ENCODE results near the gene LRRC63. TPM values are rescaled to one million over a fixed set of nuclear protein-coding genes. Genes with fewer than 3 reads are reported as not detected.

Gene LRRC63
- total and polyA plus RNA-seq, 9 of the 15 experiments (the other 6 are each of a cell fraction or from before 2014, with no cell fraction given) = 0.07 to 0.41 (median 0.24) TPM; not detected in 1

- TF ChIP-seq TRIM24 (IDR thresholded peaks at IDR 0.05) = peak in 1 of 2 experiments; percentile 12; a peak in 1 of 4 replicates
- TF ChIP-seq NFE2L1 (tag; IDR thresholded peaks at IDR 0.05; ENCODE audit: borderline replicate concordance, low read depth) = peak; percentile 65; the same call in 1 of the 2 replicates
- TF ChIP-seq POLR2H (tag; IDR thresholded peaks at IDR 0.05; ENCODE audit: low read depth) = peak; percentile 46; the same call in 1 of the 2 replicates
- 0 out of 2 replicates have a peak, but pooled peaks have one; percentile 14 for TF ChIP-seq DMBX1 (CRISPR knock-in tag; IDR thresholded peaks at IDR 0.05; ENCODE audit: borderline replicate concordance)
- peak; percentile 48 for TF ChIP-seq FOSL1 (tag; conservative IDR thresholded peaks at IDR 0.05)
- peak; percentile 71; the same call in 1 of the 2 replicates for TF ChIP-seq C11orf30 (IDR thresholded peaks at IDR 0.05; ENCODE audit: low read depth)
- TF ChIP-seq HES1 (IDR thresholded peaks at IDR 0.05; ENCODE audit: low read depth) = no peak
- no peak for TF ChIP-seq POLR2B (IDR thresholded peaks at IDR 0.05; ENCODE audit: low read depth, partially characterized antibody)
- TF ChIP-seq SMAD4 (CRISPR knock-in tag; conservative IDR thresholded peaks at IDR 0.05) = 0 out of 2 replicates have a peak, but pooled peaks have one; percentile 12
- peak; percentile 10; the same call in 1 of the 2 replicates for TF ChIP-seq JUND (IDR thresholded peaks at IDR 0.05; ENCODE audit: borderline replicate concordance, low read depth, low read length)
- TF ChIP-seq JUND (tag; IDR thresholded peaks at IDR 0.05; ENCODE audit: borderline replicate concordance, low read depth, low read length) = no peak
- no peak for TF ChIP-seq CEBPG (CRISPR knock-in tag; IDR thresholded peaks at IDR 0.05)
- peak; percentile 66 to 92 for TF ChIP-seq CEBPG (tag; conservative IDR thresholded peaks at IDR 0.05 in 1 of 2, IDR thresholded peaks at IDR 0.05 in 1 of 2)
- TF ChIP-seq, protein P1, sequence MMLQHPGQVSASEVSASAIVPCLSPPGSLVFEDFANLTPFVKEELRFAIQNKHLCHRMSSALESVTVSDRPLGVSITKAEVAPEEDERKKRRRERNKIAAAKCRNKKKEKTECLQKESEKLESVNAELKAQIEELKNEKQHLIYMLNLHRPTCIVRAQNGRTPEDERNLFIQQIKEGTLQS (IDR thresholded peaks at IDR 0.05) = peak; percentile 67; the same call in 1 of the 2 replicates
- TF ChIP-seq, protein P1 (CRISPR knock-in tag; conservative IDR thresholded peaks at IDR 0.05) = no peak
- peak; percentile 7; the same call in 1 of the 2 replicates for TF ChIP-seq ZNF584 (CRISPR knock-in tag; IDR thresholded peaks at IDR 0.05; ENCODE audit: low read depth)
- TF ChIP-seq NFE2 (IDR thresholded peaks at IDR 0.05; ENCODE audit: low read depth) = peak; percentile 84
Observed at GRCh38 chr13:46296921-46297320, 85.2 kb downstream of the LRRC63 start (continued).

All from K562 (cell line).